ENCODE data around the gene SPAG17.

SPAG17 gene

GRCh38 chr1:118160806-118161205 lies 24.2 kb downstream of the SPAG17 start:
- Histone ChIP-seq H3K9me3 (ENCODE audit: control insufficient read depth, insufficient read depth, low read depth, low read length) (no peaks in the 10 kb centered on the region), H3K4me1 (ENCODE audit: control insufficient read depth, insufficient read depth, low read length) (peaks cover 3% of the 10 kb centered on the region; the same call in 1 of the 2 replicates), H3K36me3 (ENCODE audit: control insufficient read depth in 2 of 2, insufficient read depth in 1 of 2, low read length in 2 of 2) (no peaks in the 10 kb centered on the region), H3K27ac (ENCODE audit: extremely low read depth, low read depth, low read length) (no peak overlapping the region), H3K4me3 (ENCODE audit: low read depth, low read length) (no peak overlapping the region)
- ChIA-PET POLR2A (no interaction called here), CTCF (interaction anchor here (1.1 kb wide), 1 partner anchor 9 kb away, joined by 4 read pairs; no protein-coding TSS in a partner anchor)
- TF ChIP-seq ZNF302 (tag by site-specific recombination; IDR thresholded peaks at IDR 0.05; ENCODE audit: low read depth) (no peak), ZNF26 (tag by site-specific recombination; IDR thresholded peaks at IDR 0.05) (no peak), ZNF350 (tag by site-specific recombination; IDR thresholded peaks at IDR 0.05) (no peak), ZNF658 (tag by site-specific recombination; IDR thresholded peaks at IDR 0.05) (no peak), ZNF670 (tag by site-specific recombination; IDR thresholded peaks at IDR 0.05; ENCODE audit: low read depth) (no peak), ZNF654 (tag by site-specific recombination; IDR thresholded peaks at IDR 0.05; ENCODE audit: low read depth) (no peak), ZNF18 (tag by site-specific recombination; IDR thresholded peaks at IDR 0.05) (no peak), ZNF639 (tag by site-specific recombination; IDR thresholded peaks at IDR 0.05) (no peak), MYNN (tag by site-specific recombination; IDR thresholded peaks at IDR 0.05; ENCODE audit: borderline replicate concordance) (no peak), ZNF791 (tag by site-specific recombination; IDR thresholded peaks at IDR 0.05) (no peak), REPIN1 (tag by site-specific recombination; IDR thresholded peaks at IDR 0.05; ENCODE audit: low read depth) (no peak), ZNF610 (tag by site-specific recombination; IDR thresholded peaks at IDR 0.05; ENCODE audit: borderline replicate concordance) (no peak), ZNF600 (tag by site-specific recombination; IDR thresholded peaks at IDR 0.05) (no peak), ZNF394 (tag by site-specific recombination; IDR thresholded peaks at IDR 0.05; ENCODE audit: borderline replicate concordance) (no peak)

- peaks cover 3% of the 10 kb centered on the region; the same call in 1 of the 2 replicates for H3K4me1 ChIP-seq (ENCODE audit: control insufficient read depth, insufficient read depth, low read length)
- POLR2A ChIA-PET: no interaction called here
- CTCF ChIA-PET: interaction anchor here (0.6 to 1.1 kb wide), 3 partner anchors 8 to 1128 kb away, joined by 3 to 4 read pairs (median 3); no protein-coding TSS in a partner anchor
- H3K9me3 ChIP-seq (ENCODE audit: control insufficient read depth, insufficient read depth, low read depth, low read length): no peaks in the 10 kb centered on the region
- no peaks in the 10 kb centered on the region for H3K36me3 ChIP-seq (ENCODE audit: control insufficient read depth in 2 of 2, insufficient read depth in 1 of 2, low read length in 2 of 2)
- H3K27ac ChIP-seq (ENCODE audit: extremely low read depth, low read depth, low read length): no peak overlapping the region
- no peak overlapping the region for H3K4me3 ChIP-seq (ENCODE audit: low read depth, low read length)
- TF ChIP-seq ZBTB21 (tag by site-specific recombination; IDR thresholded peaks at IDR 0.05): no peak
- peak; percentile 97 for TF ChIP-seq ZBTB44 (tag by site-specific recombination; IDR thresholded peaks at IDR 0.05)
- peak; percentile 55; the same call in 1 of the 2 replicates for TF ChIP-seq PRDM4 (tag by site-specific recombination; IDR thresholded peaks at IDR 0.05)
- TF ChIP-seq ZNF18 (tag by site-specific recombination; IDR thresholded peaks at IDR 0.05): peak; percentile 71; the same call in 1 of the 2 replicates
- 0 out of 2 replicates have a peak, but pooled peaks have one; percentile 13 for TF ChIP-seq OSR2 (tag by site-specific recombination; IDR thresholded peaks at IDR 0.05)
- TF ChIP-seq ZNF155 (tag by site-specific recombination; IDR thresholded peaks at IDR 0.05): no peak
- TF ChIP-seq PRDM6 (tag by site-specific recombination; IDR thresholded peaks at IDR 0.05): peak; percentile 76
- TF ChIP-seq KLF10 (tag by site-specific recombination; IDR thresholded peaks at IDR 0.05): 0 out of 2 replicates have a peak, but pooled peaks have one; percentile 16
- TF ChIP-seq ZNF626 (tag by site-specific recombination; IDR thresholded peaks at IDR 0.05): no peak
- peak; percentile 63; the same call in 1 of the 2 replicates for TF ChIP-seq MZF1 (tag by site-specific recombination; IDR thresholded peaks at IDR 0.05; ENCODE audit: borderline replicate concordance)
Measured at GRCh38 chr1:118159569-118159968, 25.5 kb downstream of the SPAG17 start.
